Nephron progenitor cell (in vitro differentiated cells): ENCODE measurements around the gene PCDHB3.
"Not testable (repeated sequence)": the region's sequence is repeated elsewhere in the genome, so short reads cannot be mapped to it uniquely, and the experiment has no call there.

Experiments
- DNase-seq: peaks from one replicate; pipeline ENCODE4 v3.0.0; 2021
- H3K27ac Mint-ChIP-seq: 2 replicates; pipeline ENCODE4 v1.8.0; 2021; ENCODE audit warnings: mild to moderate bottlenecking, moderate library complexity, mixed read lengths
- H3K27me3 Mint-ChIP-seq: 2 replicates; pipeline ENCODE4 v1.8.0; 2021; ENCODE audit warnings: mild to moderate bottlenecking, low read depth, mixed read lengths; ENCODE audit not compliant: poor library complexity
- H3K36me3 Mint-ChIP-seq: 2 replicates; pipeline ENCODE4 v1.8.0; 2021; ENCODE audit warnings: low read depth, mixed read lengths
- H3K4me1 Mint-ChIP-seq: 2 replicates; pipeline ENCODE4 v1.8.0; 2021; ENCODE audit warnings: mixed read lengths
- H3K4me3 Mint-ChIP-seq: 2 replicates; pipeline ENCODE4 v1.8.0; 2021; ENCODE audit warnings: mild to moderate bottlenecking, moderate library complexity, mixed read lengths
- H3K9me3 Mint-ChIP-seq: 2 replicates; pipeline ENCODE4 v1.8.0; 2021; ENCODE audit warnings: mild to moderate bottlenecking, moderate library complexity, mixed read lengths
- CTCF ChIP-seq: fragments of 200-600 bp; sonication (generic); IDR thresholded peaks from 2 replicates; pipeline ENCODE4 v1.5.0; 2021; ENCODE audit warnings: antibody characterized with exemption

PCDHB3 gene

GRCh38 chr5:141105350-141105749, 5.1 kb downstream of the PCDHB3 start:
- Mint-ChIP-seq H3K27me3 (no peaks in the 10 kb centered on the region), H3K4me1 (no peaks in the 10 kb centered on the region), H3K27ac (no peak overlapping the region), H3K36me3 (peaks cover 93% of the 10 kb centered on the region), H3K4me3 (no peak overlapping the region), H3K9me3 (peaks cover 91% of the 10 kb centered on the region)
- TF ChIP-seq CTCF = no peak
- DNase-seq = no peak

GRCh38 chr5:141119250-141119649, 19.0 kb downstream of the PCDHB3 start:
- DNase-seq = no peak
- H3K4me1 Mint-ChIP-seq = no peaks in the 10 kb centered on the region
- no peak for TF ChIP-seq CTCF
- H3K27me3 Mint-ChIP-seq = no peaks in the 10 kb centered on the region
- H3K36me3 Mint-ChIP-seq = peaks cover 82% of the 10 kb centered on the region
- no peak overlapping the region for H3K4me3 Mint-ChIP-seq
- no peak overlapping the region for H3K27ac Mint-ChIP-seq
- peaks cover 86% of the 10 kb centered on the region for H3K9me3 Mint-ChIP-seq

GRCh38 chr5:141121563-141121962, 21.3 kb downstream of the PCDHB3 start, which contains the start of gene PCDHB4:
TSS of gene PCDHB4 (plus strand) at chr5:141121818. CDS start at chr5:141121999, 181 bp downstream.
- Mint-ChIP-seq H3K9me3 (peaks cover 77% of the 10 kb centered on the region), H3K4me3 (no peak within 1 kb of the TSS), H3K4me1 (no peaks in the 10 kb centered on the region), H3K27me3 (no peaks in the 10 kb centered on the region), H3K36me3 (peaks cover 74% of the 10 kb centered on the region), H3K27ac (no peak within 1 kb of the TSS)
- no peak for TF ChIP-seq CTCF
- DNase-seq = no peak

GRCh38 chr5:141121985-141122384, 21.7 kb downstream of the PCDHB3 start:
- H3K4me3 Mint-ChIP-seq = no peak overlapping the region
- H3K27me3 Mint-ChIP-seq = no peaks in the 10 kb centered on the region
- no peak overlapping the region for H3K27ac Mint-ChIP-seq
- peaks cover 72% of the 10 kb centered on the region for H3K36me3 Mint-ChIP-seq
- H3K4me1 Mint-ChIP-seq = no peaks in the 10 kb centered on the region
- DNase-seq = no peak
- TF ChIP-seq CTCF = no peak
- peaks cover 77% of the 10 kb centered on the region for H3K9me3 Mint-ChIP-seq

GRCh38 chr5:141123396-141124135, 23.3 kb downstream of the PCDHB3 start:
- not testable (repeated sequence) for H3K4me3 Mint-ChIP-seq, H3K4me1 Mint-ChIP-seq, H3K27me3 Mint-ChIP-seq, DNase-seq, H3K27ac Mint-ChIP-seq
- H3K9me3 Mint-ChIP-seq = peaks cover 77% of the 10 kb centered on the region
- H3K36me3 Mint-ChIP-seq = peaks cover 75% of the 10 kb centered on the region

GRCh38 chr5:141127305-141127704, 27.0 kb downstream of the PCDHB3 start:
- peaks cover 70% of the 10 kb centered on the region for H3K36me3 Mint-ChIP-seq
- H3K27me3 Mint-ChIP-seq = no peaks in the 10 kb centered on the region
- TF ChIP-seq CTCF = no peak
- no peak for DNase-seq
- no peak overlapping the region for H3K27ac Mint-ChIP-seq
- no peaks in the 10 kb centered on the region for H3K4me1 Mint-ChIP-seq
- H3K9me3 Mint-ChIP-seq = peaks cover 81% of the 10 kb centered on the region
- no peak overlapping the region for H3K4me3 Mint-ChIP-seq
